Left lung (tissue), 10 donors: ENCODE data around the gene MYZAP. TPM values are rescaled to one million over a fixed set of nuclear protein-coding genes. Genes with fewer than 3 reads are reported as not detected.

Source experiments
- ATAC-seq: fragments of 200-7000 bp; cut with Tn5 transposase; one replicate; pipeline ENCODE4 v1.9.1; 2020; ENCODE audit warnings: moderate library complexity
- DNase-seq, 4 donors: peaks; one replicate each; pipeline ENCODE4 v3.0.0-alpha.2; 2013 to 2020
- H3K27ac ChIP-seq, 2 donors: fragments of 200-600 bp; sonication (generic) in 1 of 2; one replicate each; pipeline versions ENCODE4 v1.5.0 to v1.8.0; 2020 to 2021
- H3K27me3 ChIP-seq, 2 donors: fragments of 200-600 bp; sonication (generic) in 1 of 2; one replicate each; pipeline versions ENCODE4 v1.5.0 to v1.8.0; 2020 to 2021
- H3K36me3 ChIP-seq, 2 donors: fragments of 200-600 bp; sonication (generic) in 1 of 2; one replicate each; pipeline versions ENCODE4 v1.5.0 to v1.8.0; 2020 to 2021
- H3K4me1 ChIP-seq, 2 donors: fragments of 200-600 bp; one replicate each; pipeline ENCODE4 v1.8.0; 2021
- H3K4me3 ChIP-seq, 2 donors: fragments of 200-600 bp; sonication (generic) in 1 of 2; one replicate each; pipeline versions ENCODE4 v1.5.0 to v1.8.0; 2020 to 2021; ENCODE audit warnings: mild to moderate bottlenecking in 1 of 2
- H3K9me3 ChIP-seq, 2 donors: fragments of 200-600 bp; sonication (generic) in 1 of 2; one replicate each; pipeline versions ENCODE4 v1.5.0 to v1.8.0; 2020 to 2021
- CTCF ChIP-seq, 2 donors: fragments of 200-600 bp; sonication (generic) in 1 of 2; IDR thresholded peaks; one replicate each; pipeline versions ENCODE4 v1.5.0 to v1.8.0; 2021; ENCODE audit warnings: antibody characterized with exemption in 2 of 2
- intact Hi-C, 2 donors: fragments of 100-400 bp; cut with DNase I; formaldehyde crosslinking; loops; one replicate each; pipeline versions ENCODE4 v1.11.2 to v1.14.2; 2022
- polyA plus RNA-seq, 6 donors: library from polyadenylated mRNA; unstranded; fragments of 120-200 nt; gene quantifications; one replicate each; pipeline ENCODE4 v1.2.1, GENCODE V29; 2013; ENCODE audit not compliant: insufficient read length in 6 of 6
- total RNA-seq, 2 donors: library from RNA; stranded (reverse); fragmentation: NEBNext Ultra II Directional; extraction: Animal tissue kit (Norgen Biotek cat#: 25700); gene quantifications; one replicate each; pipeline ENCODE4 v1.2.1, GENCODE V29; 2021
- donor health status: DM: no; HTN: yes; CAD: no.
- donor health status: DM: no; HTN: no; CAD: no.

Gene MYZAP
- total and polyA plus RNA-seq, 8 donors, result 17.1 to 66.1 (median 63.6) TPM

- TF ChIP-seq CTCF (IDR thresholded peaks at IDR 0.05), result no peak
- no peak overlapping the region for H3K4me3 ChIP-seq
- H3K4me1 ChIP-seq, result peaks cover 0 to 6% of the 10 kb centered on the region in 2 donors
- no peaks in the 10 kb centered on the region for H3K27me3 ChIP-seq
- intact Hi-C loops, result no loop called here
- H3K36me3 ChIP-seq, result no peaks in the 10 kb centered on the region
- H3K9me3 ChIP-seq, result no peaks in the 10 kb centered on the region
- DNase-seq, result no peak
- no peak for ATAC-seq
- H3K27ac ChIP-seq, result no peak overlapping the region
These were observed 74.2 kb downstream of the MYZAP start for GRCh38 chr15:57665939-57666338.

GRCh38 chr15:57667171-57667849 lies 75.6 kb downstream of the MYZAP start:
- peak; percentile 20 to 38 for TF ChIP-seq CTCF (IDR thresholded peaks at IDR 0.05)
- H3K9me3 ChIP-seq, result no peaks in the 10 kb centered on the region
- no peak overlapping the region for H3K4me3 ChIP-seq
- H3K27me3 ChIP-seq, result no peaks in the 10 kb centered on the region
- H3K36me3 ChIP-seq, result no peaks in the 10 kb centered on the region
- DNase-seq (peak in 2 of 4 donors; percentile 30 to 66), ATAC-seq (peak; percentile 87)
- H3K27ac ChIP-seq, result no peak overlapping the region
- H3K4me1 ChIP-seq, result peaks cover 0 to 6% of the 10 kb centered on the region in 2 donors
- intact Hi-C loops, result no loop called here

DNA sequence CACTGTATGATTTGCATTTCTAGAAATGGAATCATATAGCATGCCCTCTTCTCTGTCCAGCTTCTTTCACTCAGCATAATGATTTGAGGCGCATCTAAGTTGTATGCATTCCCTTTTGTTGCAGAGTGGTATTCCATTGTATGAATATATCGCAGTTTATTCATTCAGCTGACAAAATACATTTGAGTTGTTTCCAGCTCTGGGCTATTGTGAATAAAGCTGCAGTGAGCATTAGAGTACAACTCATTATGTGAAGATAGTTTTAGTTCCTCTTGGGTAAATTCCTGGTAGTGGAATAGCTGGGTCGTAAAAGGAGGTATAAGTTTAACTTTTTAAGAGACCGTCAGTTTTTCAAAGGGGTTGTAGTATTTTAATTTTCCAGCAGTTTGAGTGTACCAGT lies 76.3 kb downstream of the MYZAP start:
- Histone ChIP-seq H3K27me3 (no peaks in the 10 kb centered on the region), H3K4me3 (no peak overlapping the region), H3K9me3 (no peaks in the 10 kb centered on the region), H3K36me3 (no peaks in the 10 kb centered on the region), H3K27ac (no peak overlapping the region), H3K4me1 (peaks cover 0 to 6% of the 10 kb centered on the region in 2 donors)
- ATAC-seq (no peak), DNase-seq (no peak)
- no peak for TF ChIP-seq CTCF (IDR thresholded peaks at IDR 0.05)
- intact Hi-C loops, result no loop called here

DNA sequence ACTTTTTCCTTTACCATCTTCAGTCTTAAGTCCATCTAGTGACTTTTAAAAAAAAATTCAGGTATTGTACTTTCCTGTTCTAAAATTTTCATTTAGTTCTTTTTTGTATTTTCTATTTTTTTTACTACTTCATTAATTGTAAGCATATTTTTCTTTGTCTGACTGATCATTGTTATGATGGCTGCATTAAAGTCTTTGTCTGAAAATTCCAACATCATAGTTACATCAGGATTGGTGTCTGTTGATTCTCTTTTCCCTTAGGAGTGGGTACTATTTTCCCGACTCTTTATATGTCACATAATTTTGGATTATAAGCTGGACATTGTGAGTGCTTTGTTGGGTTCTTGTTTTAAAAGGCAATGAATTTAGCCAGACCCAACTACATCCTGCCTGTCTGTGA lies 79.9 kb downstream of the MYZAP start:
- H3K4me3 ChIP-seq, result no peak overlapping the region
- ATAC-seq, result no peak
- no peak overlapping the region for H3K27ac ChIP-seq
- TF ChIP-seq CTCF (IDR thresholded peaks at IDR 0.05), result no peak
- intact Hi-C loops, result no loop called here
- H3K9me3 ChIP-seq, result no peaks in the 10 kb centered on the region
- no peaks in the 10 kb centered on the region for H3K36me3 ChIP-seq
- DNase-seq, result no peak
- H3K4me1 ChIP-seq, result peaks cover 0 to 6% of the 10 kb centered on the region in 2 donors
- H3K27me3 ChIP-seq, result no peaks in the 10 kb centered on the region

DNA sequence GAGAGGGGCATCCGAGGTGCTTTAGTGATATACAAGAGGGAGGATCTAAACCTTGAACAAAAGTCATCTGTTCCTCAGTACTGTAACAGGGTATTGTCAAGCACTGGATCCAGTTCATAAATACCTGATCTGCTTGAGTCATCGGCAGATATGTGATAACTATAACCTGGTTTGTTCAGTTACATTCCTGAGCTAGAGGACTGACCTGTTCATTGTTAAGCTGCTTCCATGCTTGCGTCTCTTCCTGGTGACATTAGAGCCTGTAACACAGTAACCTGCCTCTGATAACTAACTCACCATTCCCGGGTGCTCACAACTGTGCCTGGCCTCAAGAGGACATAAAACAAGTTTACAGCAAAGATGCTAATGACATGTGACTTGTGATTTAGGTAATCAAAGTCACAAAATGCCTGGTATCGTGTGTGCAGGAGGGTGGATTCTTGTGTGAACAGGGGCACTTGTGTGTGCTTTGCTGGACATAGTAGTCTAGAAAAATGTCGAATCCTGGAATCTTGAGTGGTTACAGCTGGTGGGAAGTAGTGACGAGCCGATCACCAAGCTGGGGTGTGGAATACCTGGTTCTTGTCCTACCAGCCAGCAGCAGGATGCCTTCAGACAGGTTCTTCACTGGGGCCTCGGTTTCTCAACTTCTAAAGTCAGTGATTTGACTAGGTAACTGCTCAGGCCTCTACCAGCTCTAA lies 83.9 kb downstream of the MYZAP start:
- Histone ChIP-seq H3K27me3 (no peaks in the 10 kb centered on the region), H3K27ac (no peak overlapping the region), H3K36me3 (no peaks in the 10 kb centered on the region), H3K9me3 (no peaks in the 10 kb centered on the region), H3K4me3 (no peak overlapping the region), H3K4me1 (no peaks in the 10 kb centered on the region)
- intact Hi-C loops, result no loop called here
- DNase-seq (no peak), ATAC-seq (peak; percentile 19)
- no peak for TF ChIP-seq CTCF (IDR thresholded peaks at IDR 0.05)
